MM.1S (cell line): ENCODE measurements around the gene DTYMK.

Experiments
- EZH2phosphoT487 ChIP-seq: fragments of 300-600 bp; sonication (generic); IDR thresholded peaks from 2 replicates; pipeline ENCODE4 v1.6.1; 2018; ENCODE audit warnings: antibody characterized with exemption, low read length
- TF ChIP-seq, protein P1 (sequence below): fragments of 300-600 bp; sonication (generic); IDR thresholded peaks from 2 replicates; pipeline ENCODE4 v1.5.1; 2016; ENCODE audit warnings: antibody characterized with exemption, low read length, mixed read lengths

DNA sequence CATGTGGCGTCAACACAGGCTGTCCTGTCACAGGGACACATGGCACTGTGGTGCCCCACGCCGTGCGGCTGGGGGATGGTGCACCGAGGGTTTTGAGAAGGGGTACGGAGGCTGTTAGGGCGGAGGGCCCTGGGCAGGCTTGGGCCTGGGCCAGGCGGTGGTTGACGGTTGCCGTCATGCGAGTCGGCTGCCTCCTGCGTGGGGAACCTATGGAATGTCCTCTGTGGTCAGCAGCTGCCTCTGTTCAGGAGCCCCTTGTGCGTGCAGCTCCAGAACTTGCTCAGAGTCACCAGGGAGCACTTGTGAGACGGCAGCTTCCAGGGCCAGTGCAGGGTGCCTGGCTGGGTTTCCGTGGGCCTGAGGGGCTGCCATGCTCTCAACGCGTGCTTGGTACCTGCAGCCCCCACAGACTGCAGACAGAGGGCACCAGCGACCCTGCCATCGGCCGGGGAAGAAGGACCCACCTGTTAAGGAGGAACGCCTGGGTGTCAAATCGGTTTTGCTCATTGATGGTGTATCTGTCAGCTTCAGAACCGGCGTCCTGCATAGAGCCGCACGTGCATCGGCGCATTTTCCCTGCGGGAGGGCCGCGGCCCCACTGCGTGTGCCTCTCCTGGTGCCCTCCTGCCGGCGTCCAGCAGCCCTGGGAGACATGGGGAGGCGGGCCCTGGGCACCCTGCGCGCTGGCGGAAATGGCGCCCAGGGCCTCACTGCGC, 37.8 kb upstream of the DTYMK start:
- TF ChIP-seq, protein P1, sequence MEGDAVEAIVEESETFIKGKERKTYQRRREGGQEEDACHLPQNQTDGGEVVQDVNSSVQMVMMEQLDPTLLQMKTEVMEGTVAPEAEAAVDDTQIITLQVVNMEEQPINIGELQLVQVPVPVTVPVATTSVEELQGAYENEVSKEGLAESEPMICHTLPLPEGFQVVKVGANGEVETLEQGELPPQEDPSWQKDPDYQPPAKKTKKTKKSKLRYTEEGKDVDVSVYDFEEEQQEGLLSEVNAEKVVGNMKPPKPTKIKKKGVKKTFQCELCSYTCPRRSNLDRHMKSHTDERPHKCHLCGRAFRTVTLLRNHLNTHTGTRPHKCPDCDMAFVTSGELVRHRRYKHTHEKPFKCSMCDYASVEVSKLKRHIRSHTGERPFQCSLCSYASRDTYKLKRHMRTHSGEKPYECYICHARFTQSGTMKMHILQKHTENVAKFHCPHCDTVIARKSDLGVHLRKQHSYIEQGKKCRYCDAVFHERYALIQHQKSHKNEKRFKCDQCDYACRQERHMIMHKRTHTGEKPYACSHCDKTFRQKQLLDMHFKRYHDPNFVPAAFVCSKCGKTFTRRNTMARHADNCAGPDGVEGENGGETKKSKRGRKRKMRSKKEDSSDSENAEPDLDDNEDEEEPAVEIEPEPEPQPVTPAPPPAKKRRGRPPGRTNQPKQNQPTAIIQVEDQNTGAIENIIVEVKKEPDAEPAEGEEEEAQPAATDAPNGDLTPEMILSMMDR = no peak
- no peak for TF ChIP-seq EZH2phosphoT487
